Choroid plexus epithelial cell (primary cell): ENCODE measurements around the gene ALDH9A1.

Experiments used
- DNase-seq: peaks from one replicate; pipeline ENCODE4 v3.0.0-alpha.2; 2010; ENCODE audit warnings: low read depth
- H3K4me3 ChIP-seq: 2 replicates; pipeline ENCODE4 v1.5.1; 2011; ENCODE audit warnings: low read depth, mild to moderate bottlenecking, control low read depth, low read length, moderate library complexity
- TF ChIP-seq, protein P1 (sequence below): conservative IDR thresholded peaks from 2 replicates; pipeline ENCODE4 v1.5.1; 2011; ENCODE audit warnings: low read depth, mild to moderate bottlenecking, control low read depth, inconsistent platforms, low read length, moderate library complexity

ALDH9A1 gene

DNA sequence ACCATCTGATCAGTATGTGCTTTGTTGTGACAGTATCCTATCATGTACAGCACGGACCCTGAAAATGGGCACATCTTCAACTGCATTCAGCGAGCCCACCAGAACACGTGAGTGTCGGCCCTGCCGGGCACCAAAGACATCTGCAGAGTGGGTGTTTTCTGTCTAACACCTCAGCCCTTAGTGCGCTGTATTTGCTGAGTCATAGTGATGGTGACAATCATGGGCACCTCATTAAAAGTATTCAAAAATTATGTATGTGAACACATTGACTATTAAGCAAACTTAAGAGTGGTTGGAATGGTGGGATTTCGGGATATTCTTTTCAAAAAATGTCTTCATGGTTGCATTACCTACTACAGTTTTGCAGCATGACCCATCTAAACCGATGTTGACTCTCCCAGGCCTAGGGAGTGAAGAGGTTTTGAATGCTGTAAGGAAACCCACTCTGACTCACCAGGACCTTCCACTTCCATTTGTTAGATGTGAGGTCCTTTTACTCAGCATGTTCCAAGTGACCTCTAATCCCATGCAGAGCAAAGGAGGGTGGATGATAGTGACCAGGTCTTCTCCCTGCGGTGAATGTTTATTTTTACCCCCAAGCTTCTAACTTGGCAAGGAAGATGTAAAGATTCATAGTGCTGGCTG is 47.3 kb downstream of the ALDH9A1 start:
- TF ChIP-seq, protein P1, sequence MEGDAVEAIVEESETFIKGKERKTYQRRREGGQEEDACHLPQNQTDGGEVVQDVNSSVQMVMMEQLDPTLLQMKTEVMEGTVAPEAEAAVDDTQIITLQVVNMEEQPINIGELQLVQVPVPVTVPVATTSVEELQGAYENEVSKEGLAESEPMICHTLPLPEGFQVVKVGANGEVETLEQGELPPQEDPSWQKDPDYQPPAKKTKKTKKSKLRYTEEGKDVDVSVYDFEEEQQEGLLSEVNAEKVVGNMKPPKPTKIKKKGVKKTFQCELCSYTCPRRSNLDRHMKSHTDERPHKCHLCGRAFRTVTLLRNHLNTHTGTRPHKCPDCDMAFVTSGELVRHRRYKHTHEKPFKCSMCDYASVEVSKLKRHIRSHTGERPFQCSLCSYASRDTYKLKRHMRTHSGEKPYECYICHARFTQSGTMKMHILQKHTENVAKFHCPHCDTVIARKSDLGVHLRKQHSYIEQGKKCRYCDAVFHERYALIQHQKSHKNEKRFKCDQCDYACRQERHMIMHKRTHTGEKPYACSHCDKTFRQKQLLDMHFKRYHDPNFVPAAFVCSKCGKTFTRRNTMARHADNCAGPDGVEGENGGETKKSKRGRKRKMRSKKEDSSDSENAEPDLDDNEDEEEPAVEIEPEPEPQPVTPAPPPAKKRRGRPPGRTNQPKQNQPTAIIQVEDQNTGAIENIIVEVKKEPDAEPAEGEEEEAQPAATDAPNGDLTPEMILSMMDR, result no peak
- peak; percentile 68 for DNase-seq
- H3K4me3 ChIP-seq, result no peak overlapping the region

DNA sequence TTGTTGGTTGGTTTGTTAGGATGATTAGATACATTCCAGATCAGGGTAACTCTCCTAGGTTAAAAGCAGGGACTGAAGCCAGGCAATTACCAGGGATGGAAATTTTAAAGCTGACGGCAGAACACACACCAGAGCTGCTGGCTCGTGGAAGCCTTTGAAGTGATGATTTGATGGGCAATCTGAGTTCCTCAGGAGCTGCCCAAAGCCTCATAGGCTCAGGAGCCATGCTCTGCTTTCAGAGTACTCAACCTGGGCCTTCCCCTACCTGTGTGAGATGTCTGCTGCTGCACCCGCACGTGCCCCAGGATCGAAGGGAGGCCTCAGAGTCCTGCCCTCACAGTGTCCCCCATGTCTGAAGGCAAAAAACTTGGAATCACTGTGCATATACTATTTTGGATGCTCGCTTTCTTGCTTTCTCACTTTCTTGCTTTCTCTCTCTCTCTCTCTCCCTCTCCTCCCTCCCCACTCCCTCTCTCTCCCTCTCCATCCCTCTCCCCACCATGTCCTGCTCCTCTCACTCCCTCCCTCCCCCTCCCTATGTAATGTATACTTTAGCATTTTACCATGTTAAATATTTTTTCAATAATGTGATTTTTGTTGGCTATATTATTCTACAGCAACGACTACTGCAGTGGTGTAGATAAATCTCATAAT is 49.3 kb downstream of the ALDH9A1 start:
- no peak overlapping the region for H3K4me3 ChIP-seq
- no peak for DNase-seq
- TF ChIP-seq, protein P1, result no peak

DNA sequence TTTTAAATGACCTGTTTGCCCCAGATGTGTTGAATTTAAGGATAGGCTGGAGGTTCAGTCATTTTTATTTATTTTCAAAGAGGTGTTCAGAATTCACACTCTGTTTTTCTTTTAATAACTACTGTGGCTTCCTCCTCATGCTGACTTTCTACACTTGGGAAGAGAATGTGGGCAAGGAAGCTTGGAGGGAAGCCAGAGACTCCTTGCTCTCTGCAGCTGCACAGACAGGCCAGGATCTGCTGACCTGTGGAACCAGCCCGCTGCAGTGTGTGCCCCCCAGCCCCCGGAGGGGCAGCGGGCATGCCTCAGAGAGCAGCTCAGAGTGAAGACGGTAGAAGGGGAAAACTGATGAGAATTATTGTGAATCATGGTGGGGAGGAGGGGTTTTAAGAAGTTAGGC is 50.4 kb downstream of the ALDH9A1 start:
- TF ChIP-seq, protein P1, result no peak
- DNase-seq, result peak; percentile 46
- H3K4me3 ChIP-seq, result no peak overlapping the region

DNA sequence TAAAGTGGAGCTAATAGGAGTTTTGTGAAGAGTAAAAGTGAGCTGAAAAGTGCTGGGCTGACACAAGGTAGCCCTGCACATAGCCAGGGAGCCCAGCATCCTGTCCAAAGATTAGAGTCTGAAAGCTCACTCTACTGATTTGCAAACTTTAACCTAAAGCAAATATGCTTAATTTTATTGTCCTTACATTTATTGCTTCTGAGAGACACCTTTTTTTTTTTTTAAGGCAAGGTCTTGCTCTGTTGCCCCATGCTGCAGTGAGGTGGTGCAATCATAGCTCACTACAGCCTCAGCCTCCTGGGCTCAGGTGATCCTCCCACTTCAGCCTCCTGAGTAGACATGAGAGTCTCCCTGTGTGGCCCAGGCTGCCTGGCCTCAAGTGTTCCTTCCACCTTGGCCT is 50.8 kb downstream of the ALDH9A1 start:
- TF ChIP-seq, protein P1, result no peak
- no peak overlapping the region for H3K4me3 ChIP-seq
- no peak for DNase-seq

DNA sequence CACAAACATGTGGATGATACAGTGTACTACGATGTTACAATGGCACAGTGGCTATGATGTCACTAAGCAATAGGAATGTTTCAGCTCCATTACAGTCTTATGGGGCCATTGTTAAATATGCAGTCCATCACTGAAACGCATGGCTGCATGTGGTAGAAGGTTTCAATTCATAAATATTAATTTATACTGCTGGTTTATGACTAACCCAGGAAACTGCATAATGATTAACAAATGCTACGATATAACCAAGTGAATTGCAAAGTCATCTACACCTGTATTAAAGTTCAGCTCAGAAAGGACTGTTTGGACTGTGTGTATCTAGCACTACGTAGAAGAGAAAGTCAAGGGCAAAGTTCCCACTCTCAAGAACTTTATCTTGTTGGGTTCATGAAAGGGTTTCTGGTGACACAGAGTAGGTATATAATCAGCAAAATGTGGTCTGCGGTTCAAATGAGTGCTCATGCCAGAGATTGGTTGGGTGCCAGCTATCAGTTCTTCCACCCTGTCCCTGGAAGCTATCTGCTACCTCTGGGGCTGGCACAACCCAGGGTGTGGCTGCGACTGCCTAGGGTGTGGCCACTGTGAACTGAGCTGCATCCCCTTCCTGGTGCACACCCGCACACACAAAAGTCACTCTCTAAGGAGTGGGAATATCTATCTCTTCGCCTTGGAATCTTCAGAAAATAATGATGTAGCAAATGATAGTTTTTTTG is 52.6 kb downstream of the ALDH9A1 start:
- no peak for DNase-seq
- TF ChIP-seq, protein P1, result no peak
- H3K4me3 ChIP-seq, result no peak overlapping the region

DNA sequence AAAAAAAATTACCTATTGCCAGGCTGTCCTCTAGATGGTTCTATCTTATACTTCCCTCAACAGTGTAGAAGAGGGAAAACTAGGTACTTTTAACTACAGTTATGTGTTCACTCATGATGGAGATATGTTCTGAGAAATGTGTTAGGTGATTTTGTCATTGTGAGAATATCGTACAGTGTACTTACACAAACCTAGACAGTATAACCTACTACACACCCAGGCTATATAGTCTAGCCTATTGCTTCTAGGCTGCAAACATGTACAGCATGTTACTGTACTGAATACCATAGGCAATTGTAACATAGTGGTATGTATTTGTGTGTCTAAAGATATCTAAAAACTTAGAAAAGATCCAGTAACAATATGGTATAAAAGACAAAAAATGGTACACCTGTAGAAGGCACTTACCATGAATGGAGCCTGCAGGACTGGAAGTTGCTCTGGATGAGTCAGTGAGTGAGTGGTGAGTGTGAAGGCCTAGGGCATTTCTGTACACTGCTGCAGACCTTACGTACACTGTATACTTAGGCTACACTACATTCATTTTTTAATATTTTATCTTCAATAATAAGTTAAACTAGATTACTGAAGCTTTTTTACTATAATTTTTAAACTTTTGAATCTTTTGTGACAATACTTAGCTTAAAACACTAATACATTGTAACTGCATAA is 54.2 kb downstream of the ALDH9A1 start:
- TF ChIP-seq, protein P1, result no peak
- no peak overlapping the region for H3K4me3 ChIP-seq
- no peak for DNase-seq
